Erythroblast (primary cell): Measurements from ENCODE around the gene ZYG11B.

Source experiments
- GATA1 ChIP-seq: IDR thresholded peaks from 2 replicates; pipeline ENCODE4 v1.6.1; 2011; ENCODE audit warnings: low read depth, mild to moderate bottlenecking, control low read depth, low read length, moderate library complexity
- POLR2A ChIP-seq: IDR thresholded peaks from 2 replicates; pipeline ENCODE4 v1.6.1; 2011; ENCODE audit warnings: mild to moderate bottlenecking, low read length

DNA sequence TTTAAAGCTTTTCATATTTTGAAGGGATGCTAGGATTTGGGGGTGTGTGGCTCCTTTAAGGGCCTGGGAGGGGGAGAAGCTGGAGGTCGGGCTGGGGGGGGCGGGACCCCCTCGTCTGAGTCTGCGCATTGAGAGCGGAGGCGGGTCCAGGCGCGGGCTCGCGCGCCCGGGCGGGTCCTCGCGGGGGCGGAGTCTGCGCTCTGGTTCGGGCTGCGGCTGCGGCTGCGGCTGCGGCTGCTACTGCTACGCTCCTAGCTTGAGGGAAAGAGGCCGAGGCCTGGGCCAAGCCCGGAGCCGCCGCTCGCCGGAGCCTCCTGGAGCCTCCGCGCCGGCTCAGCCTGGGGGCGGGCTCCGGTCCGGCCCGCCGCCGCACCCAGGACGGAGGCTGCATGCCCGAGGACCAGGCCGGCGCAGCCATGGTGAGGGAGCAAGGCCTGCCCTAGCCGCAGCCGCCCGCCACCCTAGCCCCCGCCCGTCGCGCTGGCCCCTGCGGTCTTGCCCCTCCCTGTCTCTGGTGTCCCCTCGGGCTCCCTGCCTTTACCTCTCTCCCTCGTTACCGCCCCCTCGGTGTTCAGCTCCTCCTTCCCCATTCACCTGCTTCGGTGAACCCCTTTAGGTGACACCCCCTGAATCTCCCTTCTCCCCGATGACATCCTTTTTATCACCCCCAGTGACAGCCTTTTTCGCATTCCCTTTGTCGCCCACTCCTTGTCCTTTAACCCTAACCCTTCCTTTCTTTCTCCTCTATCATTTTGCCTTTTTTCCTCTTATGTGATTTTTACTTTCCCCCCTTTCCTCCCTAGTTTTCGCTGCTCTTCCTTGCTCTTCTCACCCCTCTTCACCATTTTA lies at the start of gene ZYG11B:
- TF ChIP-seq POLR2A (peak; percentile 47), GATA1 (no peak)
